HEK293 (cell line): ENCODE results near the gene NPW.

ENCODE experiments used
- ATF2 ChIP-seq: fragments of 450-650 bp; formaldehyde crosslinking; IDR thresholded peaks from 2 replicates; pipeline ENCODE4 v1.5.1; 2016; ENCODE audit warnings: missing biosample characterization, missing genetic modification characterization, low read depth
- BCL11B ChIP-seq: fragments of 450-650 bp; formaldehyde crosslinking; IDR thresholded peaks from 2 replicates; pipeline ENCODE4 v1.5.1; 2016; ENCODE audit warnings: low read depth, missing biosample characterization, missing genetic modification characterization
- GFI1B ChIP-seq: fragments of 450-650 bp; formaldehyde crosslinking; IDR thresholded peaks from 2 replicates; pipeline ENCODE4 v1.5.1; 2016; ENCODE audit warnings: missing biosample characterization, missing genetic modification characterization
- HOXA7 ChIP-seq: sonication (generic); formaldehyde crosslinking; IDR thresholded peaks from 2 replicates; pipeline ENCODE4 v1.8.1; 2022; ENCODE audit warnings: missing genetic modification reagents, borderline replicate concordance
- REST ChIP-seq: fragments of 450-650 bp; formaldehyde crosslinking; IDR thresholded peaks from 2 replicates; pipeline ENCODE4 v1.5.1; 2016; ENCODE audit warnings: missing biosample characterization, missing genetic modification characterization
- SCRT1 ChIP-seq: fragments of 450-650 bp; formaldehyde crosslinking; IDR thresholded peaks from 2 replicates; pipeline ENCODE4 v1.5.1; 2016; ENCODE audit warnings: missing biosample characterization, missing genetic modification characterization, borderline replicate concordance
- SP2 ChIP-seq: fragments of 450-650 bp; formaldehyde crosslinking; IDR thresholded peaks from 2 replicates; pipeline ENCODE4 v1.5.1; 2016; ENCODE audit warnings: missing biosample characterization, missing genetic modification characterization
- TSHZ1 ChIP-seq: fragments of 450-650 bp; formaldehyde crosslinking; IDR thresholded peaks from 2 replicates; pipeline ENCODE4 v1.5.1; 2016; ENCODE audit warnings: missing biosample characterization, missing genetic modification characterization, borderline replicate concordance
- YY1 ChIP-seq: fragments of 450-650 bp; formaldehyde crosslinking; IDR thresholded peaks from 2 replicates; pipeline ENCODE4 v1.5.1; 2018; ENCODE audit warnings: missing biosample characterization, missing genetic modification characterization
- ZBTB1 ChIP-seq: fragments of 450-650 bp; formaldehyde crosslinking; IDR thresholded peaks from 2 replicates; pipeline ENCODE4 v1.5.1; 2016; ENCODE audit warnings: missing biosample characterization, missing genetic modification characterization
- ZBTB26 ChIP-seq: fragments of 450-650 bp; formaldehyde crosslinking; optimal IDR thresholded peaks from 2 replicates; pipeline ENCODE3; 2016; ENCODE audit warnings: missing biosample characterization, mild to moderate bottlenecking, missing genetic modification characterization
- ZFP3 ChIP-seq: fragments of 450-650 bp; formaldehyde crosslinking; IDR thresholded peaks from 2 replicates; pipeline ENCODE4 v1.5.1; 2016; ENCODE audit warnings: low read depth, missing biosample characterization, missing genetic modification characterization
- ZNF132 ChIP-seq: fragments of 450-650 bp; formaldehyde crosslinking; IDR thresholded peaks from 2 replicates; pipeline ENCODE4 v1.5.1; 2017; ENCODE audit warnings: missing biosample characterization, missing genetic modification characterization, borderline replicate concordance
- ZNF174 ChIP-seq: fragments of 450-650 bp; formaldehyde crosslinking; IDR thresholded peaks from 2 replicates; pipeline ENCODE4 v1.5.0; 2017; ENCODE audit warnings: missing biosample characterization, mild to moderate bottlenecking, missing genetic modification characterization
- ZNF184 ChIP-seq: fragments of 450-650 bp; IDR thresholded peaks from 2 replicates; pipeline ENCODE4 v1.5.1; 2018; ENCODE audit warnings: missing biosample characterization, mild to moderate bottlenecking, missing genetic modification characterization
- ZNF239 ChIP-seq: fragments of 450-650 bp; formaldehyde crosslinking; IDR thresholded peaks from 2 replicates; pipeline ENCODE4 v1.5.1; 2016; ENCODE audit warnings: missing biosample characterization, missing genetic modification characterization
- ZNF26 ChIP-seq: fragments of 450-650 bp; formaldehyde crosslinking; IDR thresholded peaks from 2 replicates; pipeline ENCODE4 v1.5.1; 2016; ENCODE audit warnings: missing biosample characterization, missing genetic modification characterization
- ZNF311 ChIP-seq: fragments of 450-650 bp; formaldehyde crosslinking; IDR thresholded peaks from 2 replicates; pipeline ENCODE4 v1.5.1; 2017; ENCODE audit warnings: missing biosample characterization, missing genetic modification characterization, borderline replicate concordance
- ZNF416 ChIP-seq: fragments of 450-650 bp; formaldehyde crosslinking; IDR thresholded peaks from 2 replicates; pipeline ENCODE4 v1.5.1; 2016; ENCODE audit warnings: missing biosample characterization, missing genetic modification characterization
- ZNF426 ChIP-seq: fragments of 450-650 bp; formaldehyde crosslinking; IDR thresholded peaks from 2 replicates; pipeline ENCODE4 v1.5.1; 2017; ENCODE audit warnings: missing biosample characterization, missing genetic modification characterization, mild to moderate bottlenecking, inconsistent platforms, moderate library complexity
- ZNF473 ChIP-seq: fragments of 450-650 bp; formaldehyde crosslinking; IDR thresholded peaks from 2 replicates; pipeline ENCODE4 v1.5.1; 2017; ENCODE audit warnings: missing biosample characterization, missing genetic modification characterization
- ZNF560 ChIP-seq: fragments of 450-650 bp; formaldehyde crosslinking; IDR thresholded peaks from 2 replicates; pipeline ENCODE4 v1.5.1; 2017; ENCODE audit warnings: missing biosample characterization, missing genetic modification characterization, borderline replicate concordance
- ZNF704 ChIP-seq: fragments of 450-650 bp; formaldehyde crosslinking; IDR thresholded peaks from 2 replicates; pipeline ENCODE4 v1.5.1; 2016; ENCODE audit warnings: missing biosample characterization, missing genetic modification characterization
- ZNF707 ChIP-seq: fragments of 450-650 bp; formaldehyde crosslinking; IDR thresholded peaks from 2 replicates; pipeline ENCODE4 v1.5.1; 2016; ENCODE audit warnings: missing biosample characterization, missing genetic modification characterization
- ZNF768 ChIP-seq: fragments of 450-650 bp; formaldehyde crosslinking; IDR thresholded peaks from 2 replicates; pipeline ENCODE4 v1.5.1; 2018; ENCODE audit warnings: missing biosample characterization, mild to moderate bottlenecking, missing genetic modification characterization
- ZNF777 ChIP-seq: fragments of 450-650 bp; formaldehyde crosslinking; IDR thresholded peaks from 2 replicates; pipeline ENCODE4 v1.5.1; 2017; ENCODE audit warnings: missing biosample characterization, missing genetic modification characterization, borderline replicate concordance
- ZSCAN16 ChIP-seq: fragments of 450-650 bp; formaldehyde crosslinking; IDR thresholded peaks from 2 replicates; pipeline ENCODE4 v1.5.1; 2016; ENCODE audit warnings: missing biosample characterization, missing genetic modification characterization

NPW gene

GRCh38 chr16:2027024-2028010 lies 7.7 kb downstream of the NPW start (continued):
- TF ChIP-seq REST (tag by site-specific recombination) (no peak), ZBTB26 (peak; percentile 64), ZNF311 (tag by site-specific recombination) (no peak), ZNF768 (tag by site-specific recombination) (no peak), ZNF777 (tag by site-specific recombination) (no peak), ZNF560 (tag by site-specific recombination) (no peak), TSHZ1 (no peak), GFI1B (tag by site-specific recombination) (no peak), ZNF707 (tag by site-specific recombination) (no peak), ZNF132 (tag by site-specific recombination) (no peak), SP2 (tag by site-specific recombination) (no peak), ZNF26 (tag by site-specific recombination) (no peak), ZSCAN16 (tag by site-specific recombination) (no peak), SCRT1 (tag by site-specific recombination) (no peak), ZNF704 (tag by site-specific recombination) (no peak), ZBTB1 (tag by site-specific recombination) (no peak), YY1 (tag by site-specific recombination) (peak; percentile 23; the same call in 1 of the 2 replicates), ZNF174 (tag by site-specific recombination) (no peak), ZNF473 (no peak), ZNF239 (tag by site-specific recombination) (no peak), ATF2 (tag by site-specific recombination) (no peak), ZFP3 (tag by site-specific recombination) (no peak), BCL11B (tag by site-specific recombination) (peak; percentile 70; the same call in 1 of the 2 replicates), ZNF184 (tag by site-specific recombination) (no peak), ZNF426 (tag by site-specific recombination) (no peak), ZNF416 (no peak), HOXA7 (CRISPR knock-in tag) (no peak)
